Stimulated activated CD8-positive, alpha-beta memory T cell treated with anti-CD3 and anti-CD28 coated beads, Interleukin-4, amount 100 ng/mL, for 24 hours (primary cell): Measurements from ENCODE around the gene FHIT.

Experiments used
- DNase-seq: peaks from one replicate; pipeline ENCODE4 v3.0.0-alpha.2; 2020; ENCODE audit warnings: low read depth

The FHIT gene

DNA sequence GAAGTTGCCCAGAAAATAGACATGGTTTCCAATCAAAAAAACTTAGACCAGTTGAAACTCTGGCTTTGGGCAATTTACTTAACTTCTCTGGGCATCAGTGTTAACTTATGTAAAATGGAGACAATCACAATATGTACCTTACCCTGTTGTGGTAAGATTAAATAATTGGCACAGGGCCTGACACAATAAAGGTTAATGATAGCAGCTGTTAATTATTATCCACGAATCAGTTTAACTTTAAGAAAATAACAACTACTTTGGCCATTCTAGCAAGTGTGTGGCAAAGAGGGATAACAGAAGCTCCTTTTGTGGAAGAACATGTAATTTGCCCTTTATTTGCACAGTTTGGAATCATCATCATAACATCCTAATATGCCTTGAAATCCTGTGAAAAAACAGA, 787.6 kb downstream of the FHIT start:
- no peak for DNase-seq

DNA sequence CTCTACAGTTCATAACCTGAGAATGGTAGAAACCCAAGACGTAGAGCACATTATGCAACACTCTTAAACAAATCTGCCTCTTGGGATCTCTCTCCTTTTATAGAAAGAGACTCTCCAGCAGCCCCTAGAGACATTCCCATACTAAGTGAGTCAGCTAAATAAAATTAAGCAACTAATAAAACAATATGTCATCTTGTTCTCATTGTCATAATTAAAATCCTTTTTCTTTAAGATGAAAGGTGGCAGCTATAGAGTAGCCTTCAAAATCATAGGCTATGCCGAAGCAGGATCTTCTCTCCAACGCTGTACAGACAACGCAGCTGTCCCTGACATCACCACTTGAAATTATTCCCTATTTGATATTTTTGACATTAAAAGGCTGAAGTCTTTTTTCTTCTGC, 790.0 kb downstream of the FHIT start:
- no peak for DNase-seq

DNA sequence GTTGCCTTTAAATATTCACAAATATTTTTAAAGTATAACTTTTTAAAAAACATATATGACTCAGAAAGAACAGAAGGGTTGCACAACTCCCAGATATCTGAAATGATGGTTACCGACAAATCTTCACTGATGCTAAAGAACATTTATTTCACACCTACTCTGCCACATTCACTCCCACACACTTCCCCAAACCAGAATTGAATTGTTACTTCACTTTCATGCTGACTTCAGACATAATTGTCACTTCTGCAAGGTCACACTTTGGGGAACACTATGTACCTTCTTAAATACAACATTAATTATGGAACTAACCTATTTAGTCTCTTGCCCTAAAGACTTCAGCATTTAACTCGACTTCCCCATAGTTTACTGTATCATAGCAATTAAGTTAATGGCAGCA, 795.1 kb downstream of the FHIT start:
- DNase-seq: no peak

DNA sequence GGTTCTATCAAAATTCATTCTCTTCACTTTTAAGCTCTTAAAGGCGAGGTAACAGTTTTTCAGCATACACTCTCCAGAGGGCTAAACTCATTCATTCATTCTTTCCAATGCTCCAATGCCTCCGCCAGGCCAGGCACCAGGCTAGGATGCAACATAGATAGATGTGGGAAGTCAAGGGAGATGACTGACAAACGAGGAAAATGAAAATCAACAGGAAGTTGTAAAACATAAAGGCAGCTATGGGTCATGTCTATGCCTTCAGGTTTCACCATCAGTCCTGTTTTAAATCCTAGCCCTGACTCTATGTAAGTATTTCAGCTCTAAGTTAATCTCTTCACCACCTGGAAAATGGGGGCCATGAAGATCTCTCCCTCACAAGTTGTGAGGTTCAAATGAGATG, 797.9 kb downstream of the FHIT start:
- no peak for DNase-seq

DNA sequence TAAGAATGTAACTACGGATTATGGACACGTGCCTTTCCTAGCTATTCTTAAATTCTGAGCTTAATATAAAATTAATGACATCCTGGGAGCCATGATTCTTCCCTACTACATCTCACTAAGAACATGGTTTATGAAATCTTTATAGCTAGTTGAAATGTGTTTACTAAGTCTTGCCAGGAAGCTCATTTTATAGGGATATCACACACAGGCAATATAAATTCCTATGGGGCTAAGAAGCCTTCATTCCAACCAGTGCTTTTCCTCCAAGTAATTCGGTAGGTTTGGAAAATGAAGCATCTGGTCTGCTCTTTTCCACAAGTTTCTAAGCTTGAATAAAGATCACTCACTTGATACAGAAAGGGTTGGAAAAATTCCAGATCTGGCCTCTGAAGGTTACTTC, 802.6 kb downstream of the FHIT start:
- no peak for DNase-seq

DNA sequence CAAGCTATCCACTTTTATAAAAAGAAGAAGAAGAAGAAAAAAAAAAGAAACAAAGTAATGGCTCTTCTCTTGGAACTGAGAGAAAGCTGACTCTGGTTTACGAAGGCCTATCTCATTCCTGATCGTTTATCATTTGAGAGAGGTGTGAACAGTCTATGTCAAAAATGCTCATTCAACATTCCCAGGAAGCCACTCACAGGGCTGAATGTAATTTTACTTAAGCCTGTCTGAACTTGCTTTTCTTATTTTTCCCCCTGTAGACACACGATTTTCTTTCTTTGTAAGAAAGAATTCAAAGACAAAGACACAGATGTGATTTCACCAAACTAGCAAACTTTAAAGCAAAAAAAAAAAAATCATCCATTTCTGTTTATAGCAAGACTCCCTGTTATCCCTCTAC, 805.8 kb downstream of the FHIT start:
- no peak for DNase-seq

DNA sequence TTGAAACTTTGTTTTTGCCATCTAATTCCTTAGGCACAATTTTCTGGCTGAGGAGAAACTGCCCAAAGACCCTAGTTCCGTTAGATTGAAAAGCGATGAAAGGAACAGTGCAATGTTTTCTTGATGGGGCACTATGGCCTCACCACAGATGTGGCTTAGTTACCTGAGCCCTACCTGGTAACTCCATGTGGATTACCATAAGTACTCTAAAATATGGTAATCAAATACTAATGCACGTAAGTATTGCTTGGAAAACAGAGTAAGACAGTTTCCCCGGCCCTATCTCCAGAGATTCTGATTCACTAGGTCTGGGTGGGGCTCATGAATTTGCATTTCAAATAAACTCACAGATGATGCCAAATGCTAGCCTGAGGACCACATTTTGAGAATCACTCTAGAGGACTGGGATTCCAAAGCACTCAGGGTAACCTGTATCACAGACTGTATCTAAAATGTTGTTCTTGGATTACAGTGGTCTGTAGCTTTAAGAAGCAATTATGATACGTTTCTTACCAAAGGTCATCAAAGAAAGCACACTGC, 806.3 kb downstream of the FHIT start:
- no peak for DNase-seq

DNA sequence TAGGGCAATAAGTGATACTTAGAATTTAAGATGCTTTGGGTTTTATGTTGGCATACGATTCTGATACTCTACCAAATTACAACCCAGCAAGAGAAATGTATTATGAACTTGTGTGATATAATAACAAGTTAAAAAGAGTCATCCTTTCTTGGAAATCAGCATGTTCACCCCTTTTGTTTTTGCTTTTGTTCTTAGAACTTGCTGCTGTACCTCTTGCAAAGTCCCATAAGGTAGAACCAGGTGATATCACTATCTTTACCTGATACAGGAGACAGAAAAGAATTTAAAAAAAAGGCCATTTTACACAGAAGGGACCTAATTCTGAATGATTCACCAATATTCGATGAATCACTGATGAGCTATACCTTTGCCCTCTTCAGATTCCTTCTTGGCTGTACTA, 810.4 kb downstream of the FHIT start:
- DNase-seq: no peak

DNA sequence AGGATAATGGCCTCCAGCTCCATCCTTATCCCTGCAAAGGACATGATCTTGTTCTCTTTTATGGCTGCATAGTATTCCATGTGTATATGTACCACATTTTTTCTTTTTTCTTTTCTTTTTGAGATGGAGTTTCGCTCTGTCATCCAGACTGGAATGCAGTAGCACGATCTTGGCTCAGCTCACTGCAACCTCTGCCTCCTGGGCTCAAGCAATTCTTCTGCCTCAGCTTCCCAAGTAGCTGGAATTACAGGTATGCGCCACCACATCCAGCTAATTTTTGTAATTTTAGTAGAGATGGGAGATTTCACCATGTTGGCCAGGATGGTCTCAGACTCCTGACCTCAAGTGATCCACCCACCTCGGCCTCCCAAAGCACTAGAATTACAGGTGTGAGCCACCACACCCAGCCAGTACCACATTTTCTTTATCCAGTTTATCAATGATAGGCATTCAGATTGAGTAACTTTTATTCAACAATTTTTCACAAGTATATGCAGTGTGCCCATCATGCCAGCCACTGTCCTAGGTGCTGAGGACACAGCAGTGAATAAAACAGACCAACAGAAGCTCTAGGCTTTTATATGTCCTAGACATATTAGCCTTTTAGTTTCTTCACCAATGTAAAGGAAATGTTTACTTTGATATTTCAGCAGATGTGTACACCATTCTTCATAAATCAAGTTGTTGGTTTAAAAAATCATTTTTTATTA, 815.2 kb downstream of the FHIT start:
- no peak for DNase-seq

DNA sequence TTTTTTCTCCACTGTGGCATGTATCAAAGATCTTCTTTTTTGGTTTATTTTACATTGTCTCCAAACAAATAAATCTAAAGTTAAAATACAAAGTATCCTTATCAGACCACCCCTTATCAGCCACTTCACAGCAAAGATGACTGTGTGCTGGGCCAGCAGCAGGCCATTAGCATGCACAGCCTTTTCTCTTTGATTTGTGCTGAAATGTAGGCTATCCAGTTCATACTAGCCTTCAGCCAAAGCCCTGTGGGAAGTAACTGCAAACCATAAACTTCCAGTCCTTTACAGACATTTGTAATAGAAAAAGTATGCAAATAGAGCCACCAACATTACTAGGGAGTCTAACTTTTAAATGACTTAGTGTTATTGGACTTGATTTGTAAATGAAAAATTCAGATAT, 816.3 kb downstream of the FHIT start:
- no peak for DNase-seq

DNA sequence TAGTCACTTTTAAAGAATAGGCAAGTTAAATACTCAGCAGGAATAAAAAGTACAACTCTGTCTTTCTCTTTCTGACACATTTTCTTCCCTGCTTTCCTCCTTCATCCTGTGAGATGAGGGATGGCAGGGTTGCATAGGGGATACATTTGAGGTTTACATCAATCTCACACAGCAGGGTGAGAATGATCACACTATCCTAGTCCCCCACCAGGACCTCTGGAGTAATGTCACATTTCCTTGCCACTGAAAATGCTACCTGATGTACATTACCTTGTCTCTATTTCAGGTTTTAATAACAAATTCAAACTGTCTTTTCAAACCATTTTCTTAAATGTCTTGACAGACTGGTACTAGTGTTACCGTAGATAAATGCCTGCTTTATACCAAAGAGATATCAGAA, 816.9 kb downstream of the FHIT start:
- no peak for DNase-seq

DNA sequence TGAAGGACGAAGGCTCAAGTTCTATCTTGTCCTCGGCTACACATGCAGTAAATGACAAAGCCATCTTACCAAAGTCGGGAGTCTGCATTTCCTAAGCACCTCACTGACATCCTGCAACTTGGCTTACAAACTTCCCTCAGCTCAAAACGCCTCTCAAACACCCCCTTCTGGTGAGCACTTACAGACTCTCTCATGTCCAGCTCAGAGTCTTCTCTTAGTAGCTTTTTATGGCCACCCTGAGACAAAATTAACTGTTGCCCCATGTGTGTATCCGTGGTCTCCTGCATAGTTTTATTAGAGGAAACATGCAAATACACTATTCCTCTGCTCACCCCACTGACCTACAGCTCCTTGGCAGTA, 819.7 kb downstream of the FHIT start:
- DNase-seq: no peak

DNA sequence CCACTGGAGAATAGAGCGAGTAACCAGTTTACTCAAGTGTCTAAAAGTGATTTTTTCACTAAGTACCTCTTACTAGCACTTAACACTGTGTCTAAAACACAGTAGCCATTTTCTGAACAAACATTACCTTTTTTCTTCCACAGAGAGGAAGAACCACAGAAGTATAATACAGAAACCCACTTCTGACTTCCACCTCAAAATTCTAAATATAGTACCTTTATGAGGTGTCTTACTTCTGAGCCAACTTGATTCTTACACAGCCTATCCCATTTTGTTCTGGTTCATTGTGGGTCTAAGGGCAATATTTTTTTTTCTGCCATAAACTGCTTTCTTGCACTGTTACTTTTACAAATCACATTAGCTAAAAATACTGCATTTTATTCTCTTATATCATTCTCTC, 821.0 kb downstream of the FHIT start:
- no peak for DNase-seq

DNA sequence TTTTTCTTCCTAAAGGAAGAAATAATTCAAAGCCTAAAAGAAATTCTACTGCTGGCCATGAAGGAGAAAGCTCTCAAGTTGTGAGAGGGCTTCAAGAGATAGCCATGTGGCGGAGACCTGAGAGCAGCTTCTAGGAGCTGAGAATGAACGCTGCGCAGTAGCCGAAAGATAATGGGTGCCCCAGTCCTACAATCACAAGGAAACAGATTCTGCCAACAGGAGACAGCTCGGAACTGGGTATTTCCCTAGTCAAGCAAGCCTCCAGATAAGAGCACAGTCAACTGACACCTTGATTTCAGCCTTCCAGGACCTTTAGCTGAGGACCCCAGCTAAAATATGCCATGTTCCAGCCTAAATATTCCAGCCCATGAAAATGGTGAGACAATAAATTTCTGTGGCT, 824.1 kb downstream of the FHIT start:
- no peak for DNase-seq

DNA sequence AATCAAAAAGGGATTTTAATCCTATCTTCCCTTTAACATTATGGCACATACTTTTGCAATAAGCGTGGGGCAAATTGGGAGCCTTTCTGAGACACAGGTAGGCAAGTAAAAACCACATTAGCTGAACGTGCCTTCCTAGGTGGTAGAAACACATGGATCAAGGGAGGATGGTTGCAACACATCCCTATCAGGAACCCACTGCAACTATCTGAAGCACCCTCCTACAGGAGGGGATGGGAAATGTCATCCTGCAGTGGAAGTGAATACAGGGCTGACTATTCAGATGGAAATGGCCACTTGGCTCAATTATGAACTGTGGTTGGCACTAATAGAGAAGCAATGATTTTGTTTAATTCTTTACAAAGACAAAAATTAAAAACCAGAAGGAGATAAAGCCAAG, 826.3 kb downstream of the FHIT start:
- DNase-seq: no peak

DNA sequence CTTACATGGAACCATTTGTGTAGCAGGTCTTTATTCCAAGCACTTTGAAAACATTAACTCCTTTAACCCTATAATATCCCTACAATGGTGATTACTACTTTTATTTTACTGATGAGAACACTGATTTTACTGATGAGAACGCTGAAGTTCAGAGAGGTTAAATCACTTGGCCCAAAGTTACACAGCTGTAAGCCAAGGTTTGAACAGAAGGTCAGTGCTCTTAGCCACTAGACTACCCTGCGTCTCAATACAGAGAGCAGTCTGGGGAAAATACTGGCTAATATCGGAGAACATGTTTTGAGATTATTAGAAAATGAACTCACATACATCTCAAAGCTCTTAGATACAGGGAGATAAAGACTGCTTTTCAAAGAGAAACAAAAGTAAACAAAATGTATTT, 827.2 kb downstream of the FHIT start:
- DNase-seq: no peak

DNA sequence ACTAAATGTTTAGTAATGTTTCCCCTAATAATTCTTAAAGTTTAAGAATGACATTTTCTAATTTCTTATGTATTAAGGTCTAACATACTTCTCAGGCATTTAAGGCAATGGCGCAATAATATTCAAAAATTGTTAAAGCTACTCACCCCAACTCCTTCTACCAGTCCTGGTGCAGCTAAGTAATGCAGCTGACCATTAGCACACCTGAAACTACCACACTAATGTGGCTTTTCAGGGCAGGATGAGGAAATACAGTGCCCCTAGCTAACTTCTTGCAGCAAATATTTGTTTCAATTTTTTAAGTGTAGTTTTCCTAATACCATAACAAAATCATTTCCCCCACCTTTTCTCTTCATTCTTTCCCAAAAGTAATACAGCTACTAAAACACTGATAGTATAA, 827.7 kb downstream of the FHIT start:
- no peak for DNase-seq

DNA sequence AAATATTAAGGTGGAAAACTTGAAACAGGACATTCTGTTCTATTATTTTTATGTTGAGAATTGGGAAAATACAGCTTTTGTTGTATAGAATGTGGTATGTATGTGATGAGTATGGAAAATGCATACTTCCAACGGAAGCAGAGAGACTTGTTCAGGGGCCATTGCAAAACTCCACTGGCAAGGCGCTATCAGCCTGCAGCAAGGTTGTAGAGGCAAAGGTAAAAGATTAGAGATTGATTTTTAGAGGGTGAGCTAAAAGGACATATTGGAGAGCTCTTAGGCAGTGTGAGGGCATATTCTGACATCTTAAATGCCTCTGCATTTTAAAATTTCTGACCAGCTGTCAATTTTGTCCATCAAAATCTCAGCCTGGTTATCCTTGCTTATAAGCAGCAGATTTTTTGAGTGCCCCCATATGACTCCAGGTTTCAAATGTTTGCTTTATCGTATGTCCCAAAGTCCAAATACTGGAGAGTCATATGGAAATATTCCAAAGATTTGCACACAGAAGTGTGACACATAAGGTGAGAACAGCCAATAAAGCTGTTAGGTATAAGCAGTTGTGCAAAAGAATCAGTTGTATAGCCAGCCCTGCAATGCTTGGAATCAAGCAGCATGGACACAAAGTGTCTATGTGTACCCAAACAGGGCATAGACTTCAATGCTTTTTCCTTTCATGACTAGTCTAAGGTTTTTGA, 829.4 kb downstream of the FHIT start:
- no peak for DNase-seq

DNA sequence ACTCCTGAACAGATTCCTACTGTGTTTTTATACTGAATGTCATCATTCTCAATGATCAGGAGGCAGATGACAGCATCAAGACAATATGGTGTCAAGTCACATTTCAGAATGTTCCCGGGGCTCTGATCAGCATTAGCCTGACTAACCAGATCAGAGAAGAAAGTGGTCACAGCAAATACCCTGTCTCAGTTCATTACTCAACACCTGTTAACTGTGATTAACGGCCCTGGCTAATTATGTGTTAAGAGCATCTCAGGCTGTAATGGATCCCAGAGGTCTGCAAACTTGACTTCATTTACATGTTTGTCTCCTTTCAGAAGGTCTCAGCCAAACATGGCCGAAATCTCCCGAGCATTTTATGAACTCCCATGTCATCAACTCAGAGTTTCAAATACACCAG, 833.7 kb downstream of the FHIT start:
- DNase-seq: no peak

DNA sequence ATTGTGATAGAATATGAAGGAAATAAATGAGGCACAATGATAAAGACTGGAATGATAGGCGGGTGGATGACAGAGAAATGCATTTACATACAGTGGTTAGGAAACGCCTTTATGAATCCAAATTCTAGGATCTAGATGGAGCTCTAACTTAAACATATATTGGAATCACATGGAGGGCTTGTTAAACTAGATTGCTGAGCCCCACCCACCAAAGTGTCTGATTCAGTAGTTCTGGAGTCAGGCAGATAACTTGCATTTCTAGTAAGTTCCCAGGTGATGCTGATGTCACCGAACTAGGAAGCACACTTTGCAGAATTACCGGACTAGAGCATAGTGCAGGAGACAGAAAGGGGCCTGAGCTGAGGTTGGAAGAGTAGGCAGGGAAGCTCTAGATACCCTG, 837.2 kb downstream of the FHIT start:
- DNase-seq: no peak

DNA sequence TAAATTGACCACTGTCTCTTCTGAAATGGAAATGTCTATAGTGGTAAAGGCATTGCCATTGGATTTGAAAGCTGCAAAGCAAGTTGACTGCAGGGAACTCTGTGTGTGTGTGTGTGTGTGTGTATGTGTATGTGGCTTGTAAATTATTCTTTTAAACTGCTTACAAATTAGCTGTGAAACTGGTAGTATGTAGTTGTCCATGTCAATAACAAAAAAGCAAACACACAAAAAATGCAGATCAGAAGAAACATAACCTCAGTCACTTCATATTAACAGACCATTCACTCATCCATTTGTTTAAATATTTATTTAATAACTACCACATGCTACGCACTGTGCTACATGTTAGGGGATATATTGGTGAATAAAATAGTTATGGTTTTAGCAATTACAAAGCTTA, 837.7 kb downstream of the FHIT start:
- no peak for DNase-seq

DNA sequence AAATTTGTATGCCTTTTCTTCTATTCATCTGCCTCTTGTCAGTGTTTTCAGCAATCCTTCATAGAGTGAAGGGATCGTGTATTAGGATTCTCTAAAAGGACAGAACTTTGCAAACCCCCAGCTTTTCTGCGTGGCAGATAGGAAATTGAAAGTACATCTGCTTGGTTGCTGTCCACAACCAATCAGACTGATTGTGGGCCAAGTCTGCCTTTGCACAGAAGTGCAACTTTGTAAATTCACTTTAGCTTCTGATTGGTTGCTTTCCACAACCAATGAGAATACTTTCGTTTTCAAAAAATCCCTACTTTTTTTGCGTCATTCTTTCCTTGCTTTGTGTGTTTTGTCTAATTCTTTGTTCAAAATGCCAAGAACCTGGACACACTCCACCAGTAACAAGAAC, 847.4 kb downstream of the FHIT start:
- DNase-seq: no peak

DNA sequence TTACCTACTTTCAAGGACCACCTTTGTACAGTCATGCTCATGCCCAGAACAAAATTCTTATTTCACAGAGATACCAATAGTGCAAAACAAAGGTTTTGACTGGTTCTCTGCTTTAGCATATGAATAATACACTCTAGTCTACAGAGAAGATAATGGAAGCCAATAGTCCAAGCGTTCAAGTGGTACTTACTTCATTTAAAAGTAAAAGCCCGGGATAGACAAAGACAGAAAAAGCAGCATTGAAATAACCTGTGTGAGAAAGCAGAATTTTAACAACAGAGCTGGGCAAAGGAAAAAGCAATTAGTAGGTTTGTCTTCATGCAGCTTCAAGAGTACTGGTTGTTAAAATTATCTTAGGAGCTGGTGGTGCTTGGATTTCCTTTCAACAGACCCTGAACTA, 848.3 kb downstream of the FHIT start:
- no peak for DNase-seq
